Endodermal cell (in vitro differentiated cells): ENCODE data around the gene SPDYC. TPM values are rescaled to one million over a fixed set of nuclear protein-coding genes. Genes with fewer than 3 reads are reported as not detected.
A peak's percentile ranks its signal among the peaks of the same experiment; 100 is the strongest.

ENCODE experiments used
- DNase-seq: peaks from one replicate; pipeline ENCODE4 v3.0.0-alpha.2; 2017
- H3K27ac ChIP-seq: 2 replicates; pipeline ENCODE4 v1.5.1; 2013; ENCODE audit warnings: mild to moderate bottlenecking, low read depth, low read length, moderate library complexity
- H3K27me3 ChIP-seq: 2 replicates; pipeline ENCODE4 v1.6.1; 2013; ENCODE audit warnings: mild to moderate bottlenecking, low read length, moderate library complexity; ENCODE audit not compliant: insufficient read depth, control insufficient read depth, poor library complexity, severe bottlenecking
- H3K36me3 ChIP-seq: 2 replicates; pipeline ENCODE4 v1.7.0; 2013; ENCODE audit warnings: mild to moderate bottlenecking, low read length, moderate library complexity; ENCODE audit not compliant: control insufficient read depth, insufficient read depth
- H3K4me1 ChIP-seq: one replicate; pipeline ENCODE4 v1.7.0; 2013; ENCODE audit warnings: low read length; ENCODE audit not compliant: control insufficient read depth, insufficient read depth
- H3K4me3 ChIP-seq: 2 replicates; pipeline ENCODE4 v1.5.1; 2013; ENCODE audit warnings: mild to moderate bottlenecking, low read length, moderate library complexity
- H3K9ac ChIP-seq: 2 replicates; pipeline ENCODE4 v1.6.1; 2013; ENCODE audit warnings: mild to moderate bottlenecking, low read length, moderate library complexity; ENCODE audit not compliant: poor library complexity, severe bottlenecking; ENCODE audit errors: extremely low read depth
- H3K9me3 ChIP-seq: 2 replicates; pipeline ENCODE4 v1.6.1; 2013; ENCODE audit warnings: mild to moderate bottlenecking, low read length, moderate library complexity; ENCODE audit not compliant: control insufficient read depth
- H3K27ac Mint-ChIP-seq: 2 replicates; pipeline ENCODE4 v1.8.0; 2020; ENCODE audit warnings: mixed read lengths
- H3K27me3 Mint-ChIP-seq: 2 replicates; pipeline ENCODE4 v1.8.0; 2021; ENCODE audit warnings: mild to moderate bottlenecking, mixed read lengths; ENCODE audit not compliant: insufficient read depth
- H3K36me3 Mint-ChIP-seq: 2 replicates; pipeline ENCODE4 v1.8.0; 2020; ENCODE audit warnings: low read depth, mixed read lengths
- H3K4me1 Mint-ChIP-seq: 2 replicates; pipeline ENCODE4 v1.8.0; 2020; ENCODE audit warnings: mixed read lengths
- H3K4me3 Mint-ChIP-seq: 2 replicates; pipeline ENCODE4 v1.8.0; 2020; ENCODE audit warnings: mild to moderate bottlenecking, moderate library complexity, mixed read lengths
- H3K9me3 Mint-ChIP-seq: 2 replicates; pipeline ENCODE4 v1.8.0; 2020; ENCODE audit warnings: mild to moderate bottlenecking, mixed read lengths
- WGBS, 2 experiments: methylation state at CpG; one replicate each; pipeline versions ENCODE4 v1.1.5 to v1.1.7; 2013; ENCODE audit warnings: missing lambda C conversion rate in 2 of 2, mixed read lengths in 1 of 2; ENCODE audit not compliant: insufficient coverage in 1 of 2, insufficient read length in 1 of 2; 5-methylcytosine and 5-hydroxymethylcytosine counted together
- total RNA-seq, 2 donors: library from RNA; stranded (reverse); fragmentation: NEBNext Ultra II Directional in 1 of 2; extraction: Animal tissue kit (Norgen Biotek cat#: 25700) in 1 of 2; gene quantifications; 2 replicates in 1 of 2; 3 replicates in 1 of 2; pipeline ENCODE4 v1.2.1, GENCODE V29; 2021
- TF ChIP-seq, protein P1 (sequence below): fragments of 200-600 bp; sonication (generic); conservative IDR thresholded peaks from 2 replicates; pipeline ENCODE4 v1.5.0; 2021; ENCODE audit warnings: antibody characterized with exemption, mild to moderate bottlenecking

Gene SPDYC
- total RNA-seq, 2 donors from 2014 or later = 0.46 TPM; not detected in 1

DNA sequence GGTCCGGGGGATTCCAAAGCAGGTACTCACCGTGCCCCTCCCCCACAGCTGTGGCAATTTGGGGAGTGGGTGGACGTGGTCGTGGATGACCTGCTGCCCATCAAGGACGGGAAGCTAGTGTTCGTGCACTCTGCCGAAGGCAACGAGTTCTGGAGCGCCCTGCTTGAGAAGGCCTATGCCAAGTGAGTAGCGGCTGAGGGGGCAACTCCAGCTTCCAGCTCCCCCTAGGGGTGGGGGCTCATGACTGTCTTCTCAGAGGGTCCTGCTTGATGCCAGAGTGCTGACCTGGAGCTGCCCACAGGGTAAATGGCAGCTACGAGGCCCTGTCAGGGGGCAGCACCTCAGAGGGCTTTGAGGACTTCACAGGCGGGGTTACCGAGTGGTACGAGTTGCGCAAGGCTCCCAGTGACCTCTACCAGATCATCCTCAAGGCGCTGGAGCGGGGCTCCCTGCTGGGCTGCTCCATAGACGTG is 15.9 kb downstream of the SPDYC start:
- Histone ChIP-seq H3K9ac (no peak overlapping the region), H3K4me1 (peaks cover 9% of the 10 kb centered on the region), H3K9me3 (no peaks in the 10 kb centered on the region), H3K4me3 (no peak overlapping the region), H3K27ac (no peak overlapping the region), H3K36me3 (peaks cover 66% of the 10 kb centered on the region), H3K27me3 (no peaks in the 10 kb centered on the region)
- Mint-ChIP-seq H3K9me3 (no peaks in the 10 kb centered on the region), H3K4me1 (peaks cover 31% of the 10 kb centered on the region), H3K4me3 (no peak overlapping the region), H3K27ac (no peak overlapping the region), H3K27me3 (no peaks in the 10 kb centered on the region), H3K36me3 (peaks cover 57% of the 10 kb centered on the region)
- TF ChIP-seq, protein P1, sequence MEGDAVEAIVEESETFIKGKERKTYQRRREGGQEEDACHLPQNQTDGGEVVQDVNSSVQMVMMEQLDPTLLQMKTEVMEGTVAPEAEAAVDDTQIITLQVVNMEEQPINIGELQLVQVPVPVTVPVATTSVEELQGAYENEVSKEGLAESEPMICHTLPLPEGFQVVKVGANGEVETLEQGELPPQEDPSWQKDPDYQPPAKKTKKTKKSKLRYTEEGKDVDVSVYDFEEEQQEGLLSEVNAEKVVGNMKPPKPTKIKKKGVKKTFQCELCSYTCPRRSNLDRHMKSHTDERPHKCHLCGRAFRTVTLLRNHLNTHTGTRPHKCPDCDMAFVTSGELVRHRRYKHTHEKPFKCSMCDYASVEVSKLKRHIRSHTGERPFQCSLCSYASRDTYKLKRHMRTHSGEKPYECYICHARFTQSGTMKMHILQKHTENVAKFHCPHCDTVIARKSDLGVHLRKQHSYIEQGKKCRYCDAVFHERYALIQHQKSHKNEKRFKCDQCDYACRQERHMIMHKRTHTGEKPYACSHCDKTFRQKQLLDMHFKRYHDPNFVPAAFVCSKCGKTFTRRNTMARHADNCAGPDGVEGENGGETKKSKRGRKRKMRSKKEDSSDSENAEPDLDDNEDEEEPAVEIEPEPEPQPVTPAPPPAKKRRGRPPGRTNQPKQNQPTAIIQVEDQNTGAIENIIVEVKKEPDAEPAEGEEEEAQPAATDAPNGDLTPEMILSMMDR = peak; percentile 60
- peak; percentile 61 for DNase-seq
- WGBS, 2 experiments = 92 to 98% methylated on average over 13 to 18 of the region's 18 CpGs

GRCh38 chr11:65186701-65187100 is 16.7 kb downstream of the SPDYC start:
- TF ChIP-seq, protein P1 = no peak
- H3K4me3 Mint-ChIP-seq = no peak overlapping the region
- no peak overlapping the region for H3K4me3 ChIP-seq
- WGBS, 2 experiments = 96% methylated on average over 8 to 9 of the region's 9 CpGs
- H3K9ac ChIP-seq = no peak overlapping the region
- peaks cover 31% of the 10 kb centered on the region for H3K4me1 Mint-ChIP-seq
- peaks cover 9% of the 10 kb centered on the region for H3K4me1 ChIP-seq
- no peak overlapping the region for H3K27ac ChIP-seq
- H3K27me3 Mint-ChIP-seq = no peaks in the 10 kb centered on the region
- DNase-seq = no peak
- peaks cover 63% of the 10 kb centered on the region for H3K36me3 Mint-ChIP-seq
- no peaks in the 10 kb centered on the region for H3K27me3 ChIP-seq
- H3K9me3 Mint-ChIP-seq = no peaks in the 10 kb centered on the region
- no peaks in the 10 kb centered on the region for H3K9me3 ChIP-seq
- no peak overlapping the region for H3K27ac Mint-ChIP-seq
- H3K36me3 ChIP-seq = peaks cover 74% of the 10 kb centered on the region

GRCh38 chr11:65187146-65187675 is 17.2 kb downstream of the SPDYC start:
- Mint-ChIP-seq H3K9me3 (no peaks in the 10 kb centered on the region), H3K27me3 (no peaks in the 10 kb centered on the region), H3K36me3 (peaks cover 68% of the 10 kb centered on the region), H3K27ac (no peak overlapping the region), H3K4me1 (peaks cover 31% of the 10 kb centered on the region), H3K4me3 (no peak overlapping the region)
- Histone ChIP-seq H3K9ac (no peak overlapping the region), H3K36me3 (peaks cover 79% of the 10 kb centered on the region), H3K4me1 (peaks cover 9% of the 10 kb centered on the region), H3K27me3 (no peaks in the 10 kb centered on the region), H3K9me3 (peaks cover 3% of the 10 kb centered on the region), H3K27ac (no peak overlapping the region), H3K4me3 (no peak overlapping the region)
- WGBS, 2 experiments = 96 to 100% methylated on average over 3 to 6 of the region's 6 CpGs
- TF ChIP-seq, protein P1 = no peak
- peak; percentile 30 for DNase-seq
